GM12872 (cell line): ENCODE data around the gene VPS33B.

Experiments used
- TF ChIP-seq, protein P1 (sequence below): IDR thresholded peaks from 3 replicates; pipeline ENCODE4 v1.5.1; 2011; ENCODE audit warnings: low read depth, mild to moderate bottlenecking, low read length, moderate library complexity; ENCODE audit not compliant: insufficient read depth

VPS33B gene

GRCh38 chr15:91045065-91045464 is 22.7 kb upstream of the VPS33B start:
- TF ChIP-seq, protein P1, sequence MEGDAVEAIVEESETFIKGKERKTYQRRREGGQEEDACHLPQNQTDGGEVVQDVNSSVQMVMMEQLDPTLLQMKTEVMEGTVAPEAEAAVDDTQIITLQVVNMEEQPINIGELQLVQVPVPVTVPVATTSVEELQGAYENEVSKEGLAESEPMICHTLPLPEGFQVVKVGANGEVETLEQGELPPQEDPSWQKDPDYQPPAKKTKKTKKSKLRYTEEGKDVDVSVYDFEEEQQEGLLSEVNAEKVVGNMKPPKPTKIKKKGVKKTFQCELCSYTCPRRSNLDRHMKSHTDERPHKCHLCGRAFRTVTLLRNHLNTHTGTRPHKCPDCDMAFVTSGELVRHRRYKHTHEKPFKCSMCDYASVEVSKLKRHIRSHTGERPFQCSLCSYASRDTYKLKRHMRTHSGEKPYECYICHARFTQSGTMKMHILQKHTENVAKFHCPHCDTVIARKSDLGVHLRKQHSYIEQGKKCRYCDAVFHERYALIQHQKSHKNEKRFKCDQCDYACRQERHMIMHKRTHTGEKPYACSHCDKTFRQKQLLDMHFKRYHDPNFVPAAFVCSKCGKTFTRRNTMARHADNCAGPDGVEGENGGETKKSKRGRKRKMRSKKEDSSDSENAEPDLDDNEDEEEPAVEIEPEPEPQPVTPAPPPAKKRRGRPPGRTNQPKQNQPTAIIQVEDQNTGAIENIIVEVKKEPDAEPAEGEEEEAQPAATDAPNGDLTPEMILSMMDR = no peak

GRCh38 chr15:91043202-91043874 is 20.9 kb upstream of the VPS33B start:
- TF ChIP-seq, protein P1 = no peak

DNA sequence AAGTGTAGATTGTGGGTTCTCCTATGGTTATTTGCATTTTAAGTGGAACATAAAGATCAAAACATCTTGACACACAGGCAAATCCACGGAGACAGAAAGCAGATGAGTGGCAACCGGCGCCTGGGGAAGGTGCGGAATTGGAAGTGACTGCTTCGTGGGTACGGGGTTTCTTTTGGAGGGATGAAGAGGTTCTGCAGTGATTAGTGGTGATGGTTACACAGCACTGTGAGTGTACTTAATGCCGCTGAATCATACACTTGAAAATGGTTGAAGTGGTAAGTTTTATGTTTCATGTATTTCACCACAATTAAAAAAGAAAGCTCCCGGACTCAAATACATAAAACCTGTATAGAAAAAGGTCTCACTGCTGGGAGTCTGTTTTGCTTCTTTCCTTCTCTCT is 18.5 kb upstream of the VPS33B start:
- TF ChIP-seq, protein P1 = no peak

DNA sequence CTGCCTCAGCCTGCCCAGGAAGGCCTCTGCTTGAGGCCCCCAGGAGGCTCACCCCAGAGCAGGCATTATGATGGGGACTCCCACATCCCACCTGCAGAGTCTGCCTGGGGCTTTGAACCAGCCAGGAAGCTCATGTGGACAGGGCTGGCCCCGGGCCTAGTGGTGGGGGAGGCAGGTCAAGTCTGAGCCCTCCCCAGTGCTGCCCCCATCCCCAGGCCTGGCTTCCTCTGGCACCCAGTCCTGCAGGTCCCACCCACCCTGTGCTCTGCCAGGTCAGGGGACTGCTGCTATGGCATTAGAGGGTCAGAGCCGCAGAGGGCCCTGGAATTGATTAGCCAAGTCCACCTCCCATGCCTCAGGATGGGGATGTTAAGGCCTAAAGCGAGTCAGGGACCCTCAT is 17.6 kb upstream of the VPS33B start:
- TF ChIP-seq, protein P1 = no peak

GRCh38 chr15:91032919-91033803 is 10.8 kb upstream of the VPS33B start:
- TF ChIP-seq, protein P1 = peak; percentile 88

DNA sequence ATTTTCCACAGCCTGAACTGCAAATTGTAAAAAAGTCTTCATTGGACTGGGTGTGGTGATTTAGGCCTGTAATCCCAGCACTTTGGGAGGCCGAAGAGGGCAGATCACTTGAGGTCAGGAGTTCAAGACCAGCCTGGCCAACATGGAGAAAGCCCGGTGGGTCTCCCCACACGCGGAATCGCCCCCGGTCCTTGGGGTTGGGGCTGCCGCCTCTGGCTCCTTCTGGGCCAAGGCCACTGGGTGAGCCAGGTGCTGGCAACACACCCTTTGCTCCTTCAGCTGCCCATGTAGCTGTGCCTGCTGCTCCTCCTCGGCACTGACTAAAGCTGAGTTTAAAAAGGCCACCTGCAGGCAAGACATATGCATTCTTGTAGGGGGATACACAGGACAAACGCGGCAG is 9.4 kb upstream of the VPS33B start:
- TF ChIP-seq, protein P1 = no peak

- TF ChIP-seq, protein P1 = no peak
Observed at GRCh38 chr15:91027677-91028076, 5.3 kb upstream of the VPS33B start.
